Peyer's patch (tissue), 4 donors: ENCODE results near the gene RFX1. TPM values are rescaled to one million over a fixed set of nuclear protein-coding genes. Genes with fewer than 3 reads are reported as not detected.
A peak's percentile ranks its signal among the peaks of the same experiment; 100 is the strongest.
"Not testable (repeated sequence)": the region's sequence is repeated elsewhere in the genome, so short reads cannot be mapped to it uniquely, and the experiment has no call there.

ENCODE experiments used
- DNase-seq, 3 donors: peaks; one replicate each; pipeline ENCODE4 v3.0.0-alpha.2; 2017 to 2019
- H3K27ac ChIP-seq, 4 donors: fragments of 200-600 bp; sonication (generic); one replicate each; pipeline ENCODE4 v1.5.1; 2016 to 2019
- H3K27me3 ChIP-seq, 2 donors: fragments of 200-600 bp; sonication (generic); one replicate each; pipeline ENCODE4 v1.5.1; 2019
- H3K36me3 ChIP-seq, 3 donors: fragments of 200-600 bp; sonication (generic); one replicate each; pipeline ENCODE4 v1.5.1; 2016 to 2019
- H3K4me1 ChIP-seq, 4 donors: fragments of 200-600 bp; sonication (generic); one replicate each; pipeline ENCODE4 v1.5.1; 2016 to 2019
- H3K4me3 ChIP-seq, 4 donors: fragments of 200-600 bp; sonication (generic); 1 replicate in 3 of 4; 2 replicates in 1 of 4; pipeline ENCODE4 v1.5.1; 2016 to 2019; ENCODE audit warnings: mild to moderate bottlenecking in 1 of 4
- H3K9me3 ChIP-seq, 4 donors: fragments of 200-600 bp; sonication (generic); one replicate each; pipeline ENCODE4 v1.5.1; 2016 to 2019; ENCODE audit warnings: mild to moderate bottlenecking in 1 of 4
- POLR2A ChIP-seq, 2 donors: fragments of 450-650 bp; IDR thresholded peaks; one replicate each; pipeline ENCODE4 v1.5.1; 2017; ENCODE audit warnings: antibody characterized with exemption in 2 of 2, mild to moderate bottlenecking in 2 of 2, moderate library complexity in 2 of 2
- total RNA-seq, 4 donors: library from RNA; depleted of rRNA; stranded (reverse); fragments of >200 nt; gene quantifications; one replicate each; pipeline ENCODE4 v1.1.0, GENCODE V29; 2016
- TF ChIP-seq, protein P1 (sequence below), 6 experiments: fragments of 450-650 bp in 4 of 6; fragments of 200-600 bp in 2 of 6; sonication (generic) in 1 of 6; IDR thresholded peaks; one replicate each; pipeline ENCODE4 v1.5.1; 2017 to 2019; ENCODE audit warnings: antibody characterized with exemption in 6 of 6, mild to moderate bottlenecking in 3 of 6, moderate library complexity in 1 of 6

RFX1 gene
- total RNA-seq, 4 donors from 2014 or later, result 5.8 to 19.0 (median 9.6) TPM

DNA sequence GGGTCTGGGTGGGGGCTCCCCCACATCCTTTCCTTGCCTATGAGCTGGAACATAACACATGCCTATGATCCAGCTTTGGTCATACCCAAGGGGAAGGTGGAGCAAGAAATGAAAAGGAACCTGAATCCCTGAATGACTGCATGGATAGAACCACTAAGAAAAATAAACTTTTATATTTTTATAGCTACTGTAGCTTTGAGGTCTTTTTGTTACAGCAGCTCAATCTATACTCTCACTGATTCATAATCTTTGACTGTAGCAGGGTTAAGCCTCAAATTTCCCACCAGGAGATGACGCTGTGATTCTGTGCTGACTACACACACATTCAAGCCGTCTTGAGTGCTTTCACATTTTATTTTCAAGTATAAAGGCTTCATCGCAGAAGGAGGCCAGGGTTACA is 46.9 kb upstream of the RFX1 start:
- H3K36me3 ChIP-seq, result no peaks in the 10 kb centered on the region
- H3K27me3 ChIP-seq, result no peaks in the 10 kb centered on the region
- no peak for DNase-seq
- H3K27ac ChIP-seq, result no peak overlapping the region
- no peaks in the 10 kb centered on the region for H3K9me3 ChIP-seq
- H3K4me3 ChIP-seq, result no peak overlapping the region
- no peak for TF ChIP-seq POLR2A (IDR thresholded peaks at IDR 0.05)
- TF ChIP-seq, protein P1, sequence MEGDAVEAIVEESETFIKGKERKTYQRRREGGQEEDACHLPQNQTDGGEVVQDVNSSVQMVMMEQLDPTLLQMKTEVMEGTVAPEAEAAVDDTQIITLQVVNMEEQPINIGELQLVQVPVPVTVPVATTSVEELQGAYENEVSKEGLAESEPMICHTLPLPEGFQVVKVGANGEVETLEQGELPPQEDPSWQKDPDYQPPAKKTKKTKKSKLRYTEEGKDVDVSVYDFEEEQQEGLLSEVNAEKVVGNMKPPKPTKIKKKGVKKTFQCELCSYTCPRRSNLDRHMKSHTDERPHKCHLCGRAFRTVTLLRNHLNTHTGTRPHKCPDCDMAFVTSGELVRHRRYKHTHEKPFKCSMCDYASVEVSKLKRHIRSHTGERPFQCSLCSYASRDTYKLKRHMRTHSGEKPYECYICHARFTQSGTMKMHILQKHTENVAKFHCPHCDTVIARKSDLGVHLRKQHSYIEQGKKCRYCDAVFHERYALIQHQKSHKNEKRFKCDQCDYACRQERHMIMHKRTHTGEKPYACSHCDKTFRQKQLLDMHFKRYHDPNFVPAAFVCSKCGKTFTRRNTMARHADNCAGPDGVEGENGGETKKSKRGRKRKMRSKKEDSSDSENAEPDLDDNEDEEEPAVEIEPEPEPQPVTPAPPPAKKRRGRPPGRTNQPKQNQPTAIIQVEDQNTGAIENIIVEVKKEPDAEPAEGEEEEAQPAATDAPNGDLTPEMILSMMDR (IDR thresholded peaks at IDR 0.05), result no peak
- peaks cover 0 to 7% (median 3%) of the 10 kb centered on the region in 4 donors for H3K4me1 ChIP-seq

- no peak overlapping the region for H3K27ac ChIP-seq
- no peak overlapping the region for H3K4me3 ChIP-seq
- no peak for TF ChIP-seq POLR2A (IDR thresholded peaks at IDR 0.05)
- TF ChIP-seq, protein P1 (IDR thresholded peaks at IDR 0.05), result no peak
- H3K27me3 ChIP-seq, result no peaks in the 10 kb centered on the region
- no peaks in the 10 kb centered on the region for H3K36me3 ChIP-seq
- no peak for DNase-seq
- H3K4me1 ChIP-seq, result peaks cover 0 to 4% (median under 1%) of the 10 kb centered on the region in 4 donors
- no peaks in the 10 kb centered on the region for H3K9me3 ChIP-seq
Measured at GRCh38 chr19:14052470-14052869, 46.4 kb upstream of the RFX1 start.

- Histone ChIP-seq H3K4me1 (no peaks in the 10 kb centered on the region), H3K27me3 (no peaks in the 10 kb centered on the region), H3K36me3 (no peaks in the 10 kb centered on the region), H3K4me3 (no peak overlapping the region), H3K27ac (no peak overlapping the region), H3K9me3 (no peaks in the 10 kb centered on the region)
- TF ChIP-seq POLR2A (IDR thresholded peaks at IDR 0.05), result no peak
- TF ChIP-seq, protein P1 (IDR thresholded peaks at IDR 0.05), result no peak
- DNase-seq, result no peak
Measured at GRCh38 chr19:14051980-14052379, 45.9 kb upstream of the RFX1 start.

DNA sequence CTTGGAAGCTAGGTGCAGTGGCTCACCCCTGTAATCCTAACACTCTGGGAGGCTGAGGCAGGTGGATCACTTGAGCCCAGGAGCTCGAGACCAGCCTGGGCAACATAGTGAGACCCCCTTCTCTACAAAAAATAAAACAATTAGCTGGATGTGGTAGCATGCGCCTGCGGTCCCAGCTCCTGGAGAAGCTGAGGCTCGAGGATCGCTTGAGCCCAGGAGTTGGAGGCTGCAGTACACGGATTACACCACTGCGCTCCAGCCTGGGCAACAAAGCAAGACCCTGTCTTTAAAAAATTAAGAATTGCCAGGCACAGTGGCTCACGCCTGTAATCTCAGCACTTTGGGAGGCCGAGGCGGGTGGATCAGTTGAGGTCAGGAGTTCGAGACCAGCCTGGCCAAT is 44.8 kb upstream of the RFX1 start:
- not testable (repeated sequence) for H3K9me3 ChIP-seq, H3K27ac ChIP-seq, DNase-seq, H3K36me3 ChIP-seq, H3K27me3 ChIP-seq, H3K4me3 ChIP-seq, H3K4me1 ChIP-seq

- no peaks in the 10 kb centered on the region for H3K4me1 ChIP-seq
- H3K36me3 ChIP-seq, result no peaks in the 10 kb centered on the region
- no peaks in the 10 kb centered on the region for H3K27me3 ChIP-seq
- H3K27ac ChIP-seq, result no peak overlapping the region
- no peak for DNase-seq
- no peaks in the 10 kb centered on the region for H3K9me3 ChIP-seq
- TF ChIP-seq, protein P1 (IDR thresholded peaks at IDR 0.05), result no peak
- no peak for TF ChIP-seq POLR2A (IDR thresholded peaks at IDR 0.05)
- no peak overlapping the region for H3K4me3 ChIP-seq
Measured at GRCh38 chr19:14050512-14050911, 44.4 kb upstream of the RFX1 start.

- TF ChIP-seq POLR2A (IDR thresholded peaks at IDR 0.05), result no peak
- TF ChIP-seq, protein P1 (IDR thresholded peaks at IDR 0.05), result peak; percentile 58 to 89 (median 68)
- Histone ChIP-seq H3K27me3 (no peaks in the 10 kb centered on the region), H3K4me3 (no peak overlapping the region), H3K36me3 (no peaks in the 10 kb centered on the region), H3K9me3 (no peaks in the 10 kb centered on the region), H3K4me1 (no peaks in the 10 kb centered on the region), H3K27ac (no peak overlapping the region)
- peak; percentile 56 to 84 (median 74) for DNase-seq
Measured at GRCh38 chr19:14048443-14049153, 42.5 kb upstream of the RFX1 start.

DNA sequence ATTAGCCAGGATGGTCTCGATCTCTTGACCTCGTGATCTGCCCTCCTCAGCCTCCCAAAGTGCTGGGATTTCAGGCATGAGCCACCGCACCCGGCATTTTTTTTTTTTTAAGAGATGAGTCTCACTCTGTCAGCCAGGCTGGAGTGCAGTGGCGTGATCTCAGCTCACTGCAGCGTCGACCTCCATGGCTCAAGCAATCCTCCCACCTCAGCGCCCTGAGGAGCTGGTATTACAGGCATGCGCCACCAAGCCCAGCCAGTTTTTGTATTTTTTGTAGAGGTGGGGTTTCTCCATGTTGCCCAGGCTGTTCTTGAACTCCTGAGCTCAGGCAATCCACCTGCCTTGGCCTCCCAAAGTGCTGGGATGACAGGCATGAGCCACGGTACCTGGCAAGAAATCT is 41.7 kb upstream of the RFX1 start:
- H3K4me1 ChIP-seq, DNase-seq, H3K36me3 ChIP-seq, H3K27ac ChIP-seq, H3K4me3 ChIP-seq, H3K27me3 ChIP-seq, H3K9me3 ChIP-seq: not testable (repeated sequence)
